GM21717 (cell line): ENCODE data around the gene EID2.

ENCODE experiments used
- ATAC-seq: cut with Tn5 transposase; IDR thresholded peaks from one replicate; pipeline ENCODE4 v1.9.1; 2021; ENCODE audit warnings: mild to moderate bottlenecking, moderate library complexity; ENCODE audit not compliant: unreplicated experiment

Gene EID2

GRCh38 chr19:39502640-39503417 is 37.1 kb downstream of the EID2 start:
- ATAC-seq, result no peak

- ATAC-seq, result no peak
These were observed 38.6 kb downstream of the EID2 start for GRCh38 chr19:39501340-39501739.

DNA sequence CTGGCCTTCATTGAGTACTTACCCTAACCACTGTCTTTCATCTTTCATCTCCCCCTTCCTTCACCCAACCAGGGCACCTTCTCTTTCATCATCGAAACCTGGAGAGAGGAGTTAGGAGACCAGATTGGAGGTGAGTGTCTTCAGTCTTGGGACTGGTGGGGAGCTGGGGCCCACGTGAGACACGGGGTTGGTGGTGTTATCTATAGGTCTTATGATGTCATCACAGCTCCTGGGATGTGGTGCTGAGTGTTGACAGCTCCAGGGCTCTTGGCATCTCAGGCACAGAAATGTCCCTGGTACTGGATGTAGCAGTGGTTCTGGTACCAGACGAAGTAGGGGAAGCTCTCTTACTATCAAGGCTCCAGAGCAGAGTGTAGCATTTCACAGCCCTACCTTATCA is 39.4 kb downstream of the EID2 start:
- no peak for ATAC-seq

DNA sequence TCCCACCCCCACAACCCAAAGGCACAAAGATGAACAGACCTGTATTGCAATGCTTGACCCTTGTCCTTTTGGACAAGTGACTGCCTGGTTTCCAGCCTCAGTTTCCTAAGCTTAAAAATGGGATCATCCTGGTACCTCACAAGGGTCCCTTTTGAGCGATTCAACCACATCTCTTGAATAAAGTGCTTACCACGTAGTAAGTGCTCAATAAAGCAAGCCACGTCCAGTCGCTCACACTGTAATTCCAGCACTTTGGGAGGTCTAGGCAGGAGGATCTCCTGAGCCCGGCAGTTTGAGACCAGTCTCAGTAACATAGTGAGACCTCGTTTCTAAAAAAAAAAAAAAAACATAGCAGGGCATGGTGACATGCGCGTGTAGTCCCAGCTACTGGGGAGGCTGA is 40.0 kb downstream of the EID2 start:
- no peak for ATAC-seq

DNA sequence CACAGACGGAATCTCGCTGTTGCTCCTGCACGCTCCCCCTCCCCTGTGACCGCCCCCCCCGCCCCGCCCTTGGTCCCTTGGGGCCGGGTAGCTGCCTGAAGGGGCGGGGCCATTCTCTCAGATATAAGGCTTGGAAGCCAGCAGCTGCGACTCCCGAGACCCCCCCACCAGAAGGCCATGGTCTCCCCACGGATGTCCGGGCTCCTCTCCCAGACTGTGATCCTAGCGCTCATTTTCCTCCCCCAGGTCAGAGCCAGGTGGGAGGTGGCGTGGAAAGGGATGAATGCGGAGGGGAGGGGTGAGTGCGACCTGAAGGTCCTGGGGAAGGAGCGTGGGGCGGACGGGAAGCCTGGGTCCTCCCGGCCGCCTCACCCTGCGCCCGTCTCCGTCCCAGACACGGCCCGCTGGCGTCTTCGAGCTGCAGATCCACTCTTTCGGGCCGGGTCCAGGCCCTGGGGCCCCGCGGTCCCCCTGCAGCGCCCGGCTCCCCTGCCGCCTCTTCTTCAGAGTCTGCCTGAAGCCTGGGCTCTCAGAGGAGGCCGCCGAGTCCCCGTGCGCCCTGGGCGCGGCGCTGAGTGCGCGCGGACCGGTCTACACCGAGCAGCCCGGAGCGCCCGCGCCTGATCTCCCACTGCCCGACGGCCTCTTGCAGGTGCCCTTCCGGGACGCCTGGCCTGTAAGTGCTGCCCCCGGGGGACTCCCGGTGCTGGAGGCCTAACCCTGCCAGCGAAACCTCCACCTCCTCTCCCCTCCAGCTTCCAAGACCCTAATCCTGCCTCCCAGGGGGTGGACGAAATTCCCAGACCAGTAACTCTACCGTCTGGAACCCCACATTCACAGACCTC is 40.9 kb downstream of the EID2 start, which contains the start of gene DLL3:
Gene DLL3, plus strand, starts transcription at position 150 of the 845 bp plus-strand sequence. Its CDS starts 28 bp downstream, at position 178.
- no peak for ATAC-seq

GRCh38 chr19:39497996-39498797 is 41.8 kb downstream of the EID2 start:
- no peak for ATAC-seq

DNA sequence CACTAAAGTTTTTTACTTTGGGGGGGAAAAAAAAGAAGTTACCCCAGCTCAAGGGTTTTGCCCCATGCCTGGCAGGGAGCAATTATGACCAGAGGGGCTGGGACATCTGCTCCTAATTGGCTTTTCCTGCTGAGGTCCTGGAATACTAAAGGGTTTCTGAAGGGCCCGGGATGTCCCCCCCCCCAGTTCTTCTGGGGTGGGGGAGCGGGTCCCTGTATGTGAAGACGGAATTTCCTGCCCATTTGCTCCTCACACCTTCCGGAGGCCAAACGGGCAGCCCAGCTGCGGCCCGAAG is 42.3 kb downstream of the EID2 start:
- ATAC-seq, result no peak

GRCh38 chr19:39496063-39496462 is 43.9 kb downstream of the EID2 start:
- no peak for ATAC-seq

GRCh38 chr19:39494661-39495060 is 45.3 kb downstream of the EID2 start:
- no peak for ATAC-seq

GRCh38 chr19:39492788-39493187 is 47.2 kb downstream of the EID2 start:
- no peak for ATAC-seq

DNA sequence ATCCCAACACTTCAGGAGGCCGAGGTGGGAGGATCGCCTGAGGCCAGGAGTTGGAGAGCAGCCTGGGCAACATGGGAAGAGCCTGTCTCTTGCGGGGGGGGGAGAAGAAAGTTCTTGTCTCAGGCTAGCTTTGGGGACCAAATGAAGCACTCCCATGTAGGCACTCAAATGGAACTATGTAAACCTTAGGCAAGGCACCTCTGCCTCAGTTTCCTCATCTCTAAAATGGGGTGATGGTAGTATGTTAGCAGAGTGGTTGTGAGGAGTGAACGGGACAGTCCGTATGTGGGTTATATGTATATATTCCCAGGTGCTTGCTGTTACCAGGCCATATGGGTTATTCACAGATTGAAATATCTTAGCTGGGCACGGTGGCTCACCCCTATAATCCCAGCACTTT is 47.7 kb downstream of the EID2 start:
- ATAC-seq, result no peak

DNA sequence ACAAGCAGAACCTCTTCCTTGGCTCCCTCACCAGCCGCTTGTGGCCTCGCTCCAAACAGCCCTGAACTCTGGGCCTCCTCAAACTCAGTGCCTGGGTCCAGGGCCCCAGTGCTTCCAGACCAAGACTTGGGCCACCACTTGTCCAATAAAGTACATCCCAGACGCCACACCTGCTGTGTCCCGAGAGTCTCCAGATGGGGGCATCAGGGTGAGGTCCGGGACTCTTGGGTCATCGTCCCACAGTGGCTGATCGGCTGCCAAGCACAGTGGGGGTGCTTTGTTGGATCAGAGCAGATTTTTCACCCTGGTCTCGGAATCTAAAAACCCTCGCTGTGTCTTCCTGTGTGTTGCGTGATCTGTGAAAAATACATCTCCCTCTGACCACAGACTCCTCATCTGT is 50.2 kb downstream of the EID2 start:
- no peak for ATAC-seq
